NB4 (cell line): Measurements from ENCODE around the gene DAD1.
A peak's percentile ranks its signal among the peaks of the same experiment; 100 is the strongest.
"Not testable (repeated sequence)": the region's sequence is repeated elsewhere in the genome, so short reads cannot be mapped to it uniquely, and the experiment has no call there.

Experiments used
- DNase-seq: peaks from one replicate; pipeline ENCODE4 v3.0.0; 2010; ENCODE audit warnings: low read depth
- H3K4me3 ChIP-seq: one replicate; pipeline ENCODE4 v1.5.1; 2011; ENCODE audit warnings: mild to moderate bottlenecking, low read depth, low read length, moderate library complexity
- MAX ChIP-seq: IDR thresholded peaks from 2 replicates; pipeline ENCODE4 v1.6.1; 2011; ENCODE audit warnings: low read depth, low read length
- MYC ChIP-seq: IDR thresholded peaks from 2 replicates; pipeline ENCODE4 v1.6.1; 2011; ENCODE audit warnings: low read depth, low read length
- POLR2A ChIP-seq: IDR thresholded peaks from 2 replicates; pipeline ENCODE4 v1.6.1; 2011; ENCODE audit warnings: mild to moderate bottlenecking; ENCODE audit not compliant: insufficient read length; ENCODE audit errors: extremely low read depth
- TF ChIP-seq, protein P1 (sequence below): IDR thresholded peaks from one replicate; pipeline ENCODE4 v1.5.1; 2012; ENCODE audit warnings: low read depth, low read length

The DAD1 gene

DNA sequence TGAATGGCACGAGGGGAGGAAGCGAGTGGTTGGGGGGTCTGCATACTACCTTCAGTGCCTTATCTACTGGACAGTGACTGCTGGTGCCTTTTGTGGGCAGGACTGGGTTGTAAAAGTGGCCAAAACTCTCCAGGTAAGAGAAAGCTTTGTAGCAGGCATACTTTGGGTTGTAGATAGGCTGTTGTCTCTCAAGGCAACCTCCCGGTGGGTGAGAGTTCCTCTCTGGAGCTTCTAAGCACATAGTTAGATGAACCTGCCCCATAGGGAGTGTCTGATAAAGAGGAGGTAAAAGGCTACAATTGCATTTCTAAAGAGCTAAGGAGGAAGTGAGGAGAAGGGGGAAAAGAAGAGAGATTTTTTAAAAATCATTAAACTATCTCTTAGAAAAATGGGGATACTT, 4.2 kb upstream of the DAD1 start:
- TF ChIP-seq, protein P1, sequence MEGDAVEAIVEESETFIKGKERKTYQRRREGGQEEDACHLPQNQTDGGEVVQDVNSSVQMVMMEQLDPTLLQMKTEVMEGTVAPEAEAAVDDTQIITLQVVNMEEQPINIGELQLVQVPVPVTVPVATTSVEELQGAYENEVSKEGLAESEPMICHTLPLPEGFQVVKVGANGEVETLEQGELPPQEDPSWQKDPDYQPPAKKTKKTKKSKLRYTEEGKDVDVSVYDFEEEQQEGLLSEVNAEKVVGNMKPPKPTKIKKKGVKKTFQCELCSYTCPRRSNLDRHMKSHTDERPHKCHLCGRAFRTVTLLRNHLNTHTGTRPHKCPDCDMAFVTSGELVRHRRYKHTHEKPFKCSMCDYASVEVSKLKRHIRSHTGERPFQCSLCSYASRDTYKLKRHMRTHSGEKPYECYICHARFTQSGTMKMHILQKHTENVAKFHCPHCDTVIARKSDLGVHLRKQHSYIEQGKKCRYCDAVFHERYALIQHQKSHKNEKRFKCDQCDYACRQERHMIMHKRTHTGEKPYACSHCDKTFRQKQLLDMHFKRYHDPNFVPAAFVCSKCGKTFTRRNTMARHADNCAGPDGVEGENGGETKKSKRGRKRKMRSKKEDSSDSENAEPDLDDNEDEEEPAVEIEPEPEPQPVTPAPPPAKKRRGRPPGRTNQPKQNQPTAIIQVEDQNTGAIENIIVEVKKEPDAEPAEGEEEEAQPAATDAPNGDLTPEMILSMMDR, result no peak
- TF ChIP-seq MYC (no peak), MAX (no peak)
- no peak for DNase-seq
- no peak overlapping the region for H3K4me3 ChIP-seq

GRCh38 chr14:22588526-22589095, 413 bp downstream of the DAD1 start:
- DNase-seq, result peak; percentile 11
- peak overlapping the region; percentile 85 for H3K4me3 ChIP-seq
- no peak for TF ChIP-seq MAX

GRCh38 chr14:22587677-22588422, 1.2 kb downstream of the DAD1 start:
- DNase-seq, result not testable (repeated sequence)
- H3K4me3 ChIP-seq, result peak overlapping the region; percentile 85

DNA sequence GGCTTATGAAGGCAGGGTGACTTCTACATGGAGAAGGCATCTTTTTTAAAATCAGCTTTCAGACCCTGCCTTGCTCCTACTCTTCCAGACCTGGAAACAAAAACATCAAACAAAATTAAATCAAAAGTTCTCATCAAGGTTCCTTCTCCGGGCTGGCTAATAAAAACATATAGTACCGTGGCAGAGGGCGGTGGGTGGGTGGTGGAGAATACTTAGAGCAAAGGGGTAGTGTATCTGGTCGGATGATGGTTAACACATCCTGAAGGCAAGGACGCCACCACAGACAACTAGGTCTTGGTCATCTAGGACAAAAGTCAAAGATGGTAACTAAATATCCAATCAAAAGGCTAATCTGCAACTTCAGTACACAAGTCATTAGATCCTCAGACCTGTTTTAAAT, 1.8 kb downstream of the DAD1 start:
- no peak for TF ChIP-seq MAX
- TF ChIP-seq, protein P1, result no peak
- no peak for TF ChIP-seq MYC
- TF ChIP-seq POLR2A, result no peak
- DNase-seq, result no peak
- peak overlapping the region; percentile 85 for H3K4me3 ChIP-seq

DNA sequence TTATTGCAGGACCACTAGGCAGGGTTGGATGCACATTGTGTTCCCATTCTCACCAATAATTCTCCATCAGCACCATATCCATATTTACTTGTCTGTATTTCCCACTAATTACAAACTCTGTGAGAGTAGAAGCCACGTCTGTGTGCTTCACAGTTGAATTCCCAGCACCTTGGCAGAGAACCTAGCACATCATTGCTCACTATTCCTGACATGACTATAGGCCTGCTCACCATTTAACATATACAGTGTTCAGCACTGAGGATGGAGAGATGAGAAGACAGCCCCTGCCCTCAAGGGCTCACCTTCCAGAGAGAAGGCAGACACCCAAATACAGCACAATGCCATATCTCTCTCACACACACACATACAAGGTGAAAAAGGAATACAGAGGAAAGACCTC, 5.0 kb downstream of the DAD1 start:
- DNase-seq, result no peak
- TF ChIP-seq MYC, result no peak
- TF ChIP-seq POLR2A, result no peak
- TF ChIP-seq, protein P1, result no peak
- no peak for TF ChIP-seq MAX
- no peak overlapping the region for H3K4me3 ChIP-seq

DNA sequence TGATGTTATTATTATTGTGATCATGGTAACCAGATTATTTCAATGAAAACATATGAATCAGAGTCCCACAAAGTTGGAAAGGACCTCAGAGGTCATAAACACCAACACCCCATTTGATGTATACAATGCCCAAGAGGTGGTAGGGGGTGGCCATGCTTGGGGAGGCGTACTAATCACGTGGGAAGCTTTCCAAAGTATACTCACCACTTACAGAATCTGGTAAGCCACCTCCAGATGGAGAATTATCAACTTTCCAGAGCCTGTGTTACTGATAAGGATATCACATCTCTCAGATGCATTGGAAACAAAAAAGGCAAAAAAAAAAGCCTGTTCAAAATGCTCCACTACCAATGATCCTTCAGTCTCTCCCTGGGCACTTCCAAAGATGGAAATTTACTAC, 8.4 kb downstream of the DAD1 start:
- DNase-seq, result no peak

More for the DNA sequence above, 8.4 kb downstream of the DAD1 start:
- TF ChIP-seq POLR2A, result no peak
- TF ChIP-seq MYC, result no peak
- TF ChIP-seq, protein P1, result no peak
- TF ChIP-seq MAX, result no peak
- no peak overlapping the region for H3K4me3 ChIP-seq
